GM21515 (cell line): Measurements from ENCODE around the gene NAT16.
A peak's percentile ranks its signal among the peaks of the same experiment; 100 is the strongest.
"Not testable (repeated sequence)": the region's sequence is repeated elsewhere in the genome, so short reads cannot be mapped to it uniquely, and the experiment has no call there.

ENCODE experiments used
- ATAC-seq: cut with Tn5 transposase; IDR thresholded peaks from one replicate; pipeline ENCODE4 v1.9.1; 2021; ENCODE audit not compliant: unreplicated experiment

Gene NAT16

GRCh38 chr7:101129603-101130117 is 50.4 kb downstream of the NAT16 start:
- ATAC-seq, result no peak

GRCh38 chr7:101128040-101128834 is 51.9 kb downstream of the NAT16 start:
- ATAC-seq, result no peak

GRCh38 chr7:101127460-101128039 is 52.5 kb downstream of the NAT16 start:
- no peak for ATAC-seq

DNA sequence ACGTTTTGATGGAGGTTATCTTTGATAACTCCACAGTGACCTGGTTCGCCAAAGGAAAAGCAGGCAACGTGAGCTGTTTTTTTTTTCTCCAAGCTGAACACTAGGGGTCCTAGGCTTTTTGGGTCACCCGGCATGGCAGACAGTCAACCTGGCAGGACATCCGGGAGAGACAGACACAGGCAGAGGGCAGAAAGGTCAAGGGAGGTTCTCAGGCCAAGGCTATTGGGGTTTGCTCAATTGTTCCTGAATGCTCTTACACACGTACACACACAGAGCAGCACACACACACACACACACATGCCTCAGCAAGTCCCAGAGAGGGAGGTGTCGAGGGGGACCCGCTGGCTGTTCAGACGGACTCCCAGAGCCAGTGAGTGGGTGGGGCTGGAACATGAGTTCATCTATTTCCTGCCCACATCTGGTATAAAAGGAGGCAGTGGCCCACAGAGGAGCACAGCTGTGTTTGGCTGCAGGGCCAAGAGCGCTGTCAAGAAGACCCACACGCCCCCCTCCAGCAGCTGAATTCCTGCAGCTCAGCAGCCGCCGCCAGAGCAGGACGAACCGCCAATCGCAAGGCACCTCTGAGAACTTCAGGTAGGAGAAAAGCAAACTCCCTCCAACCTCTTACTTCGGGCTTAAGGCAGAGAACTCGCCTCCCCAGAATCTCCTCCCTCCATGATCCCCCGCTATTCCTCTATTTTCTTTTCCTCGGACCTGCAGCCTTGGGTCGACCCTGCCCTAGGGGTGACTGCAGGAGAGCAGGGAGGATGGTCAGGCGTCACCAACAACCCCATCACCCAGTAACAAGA is 53.2 kb downstream of the NAT16 start, which contains the start of gene SERPINE1:
Gene SERPINE1, plus strand, starts transcription at position 454 of the 809 bp plus-strand sequence. CDS start 1,290 bp downstream, outside the sequence.
- ATAC-seq, result peak; percentile 55

DNA sequence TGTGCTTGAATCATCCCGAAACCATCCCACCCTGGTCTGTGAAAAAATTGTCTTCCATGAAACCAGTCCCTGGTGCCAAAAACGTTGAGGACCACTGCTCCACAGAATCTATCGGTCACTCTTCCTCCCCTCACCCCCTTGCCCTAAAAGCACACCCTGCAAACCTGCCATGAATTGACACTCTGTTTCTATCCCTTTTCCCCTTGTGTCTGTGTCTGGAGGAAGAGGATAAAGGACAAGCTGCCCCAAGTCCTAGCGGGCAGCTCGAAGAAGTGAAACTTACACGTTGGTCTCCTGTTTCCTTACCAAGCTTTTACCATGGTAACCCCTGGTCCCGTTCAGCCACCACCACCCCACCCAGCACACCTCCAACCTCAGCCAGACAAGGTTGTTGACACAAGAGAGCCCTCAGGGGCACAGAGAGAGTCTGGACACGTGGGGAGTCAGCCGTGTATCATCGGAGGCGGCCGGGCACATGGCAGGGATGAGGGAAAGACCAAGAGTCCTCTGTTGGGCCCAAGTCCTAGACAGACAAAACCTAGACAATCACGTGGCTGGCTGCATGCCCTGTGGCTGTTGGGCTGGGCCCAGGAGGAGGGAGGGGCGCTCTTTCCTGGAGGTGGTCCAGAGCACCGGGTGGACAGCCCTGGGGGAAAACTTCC is 54.0 kb downstream of the NAT16 start:
- ATAC-seq, result no peak

DNA sequence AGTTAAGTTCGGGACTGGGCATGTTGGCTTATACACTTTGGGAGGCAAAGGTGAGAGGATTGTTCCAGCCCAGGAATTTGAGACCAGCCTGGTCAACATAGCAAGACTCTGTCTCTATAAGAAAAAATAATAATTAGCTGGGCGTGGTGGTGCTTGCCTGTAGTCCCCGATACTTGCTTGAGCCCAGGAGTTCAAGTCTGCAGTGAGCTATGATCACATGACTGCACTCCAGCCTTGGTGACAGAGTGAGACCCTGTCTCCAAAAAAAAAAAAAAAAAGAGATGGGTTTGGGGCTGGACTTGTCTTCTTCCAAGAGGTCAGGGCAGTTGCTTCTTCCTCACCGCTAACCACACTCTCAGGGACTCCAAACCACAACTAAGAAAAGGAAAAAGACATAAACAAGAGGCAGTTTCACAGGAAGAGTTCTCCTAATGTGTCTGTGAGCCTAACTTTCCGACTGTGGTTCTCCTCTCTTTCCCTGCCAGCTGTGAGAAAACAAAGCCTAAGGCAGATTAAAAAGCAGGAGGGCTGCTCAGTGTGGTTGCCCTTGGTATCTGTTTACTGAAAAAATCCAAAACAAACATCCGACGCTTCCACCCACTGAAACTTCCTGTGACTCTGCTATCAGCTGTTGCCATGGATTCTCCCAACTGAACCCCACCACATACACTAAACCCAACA is 55.6 kb downstream of the NAT16 start:
- ATAC-seq, result no peak

GRCh38 chr7:101123703-101124068 is 56.4 kb downstream of the NAT16 start:
- ATAC-seq, result no peak

- no peak for ATAC-seq
Measured at GRCh38 chr7:101122933-101123702, 57.0 kb downstream of the NAT16 start.

GRCh38 chr7:101121991-101122932 is 57.8 kb downstream of the NAT16 start:
- no peak for ATAC-seq

DNA sequence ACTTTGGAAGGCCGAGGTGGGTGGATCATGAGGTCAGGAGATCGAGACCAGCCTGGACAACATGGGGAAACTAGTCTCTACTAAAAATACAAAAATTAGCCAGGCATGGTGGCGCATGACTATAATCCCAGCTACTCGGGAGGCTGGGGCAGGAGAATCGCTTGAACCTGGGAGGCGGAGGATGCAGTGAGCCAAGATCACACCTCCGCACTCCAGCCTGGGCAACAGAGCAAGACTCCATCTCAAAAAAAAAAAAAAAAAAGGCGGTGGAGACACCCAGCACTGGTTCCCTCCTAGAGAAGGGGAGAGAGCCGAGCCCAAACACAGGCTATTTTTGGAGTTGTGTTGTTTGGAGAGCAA is 58.5 kb downstream of the NAT16 start:
- not testable (repeated sequence) for ATAC-seq
